SK-N-SH (cell line): ENCODE measurements around the gene TIGAR. TPM values are rescaled to one million over a fixed set of nuclear protein-coding genes. Genes with fewer than 3 reads are reported as not detected.

Experiments
- CTCF ChIA-PET: fragments of 300-600, 350-600 bp; formaldehyde crosslinking; extraction: SDS; loops from one replicate; lab custom pipeline; 2021; lab: Yijun Ruan, JAX
- POLR2A ChIA-PET: fragments of 350-600 bp; sonication (Branson Sonifier 250); formaldehyde crosslinking; extraction: SDS; loops from one replicate; lab custom pipeline; 2020; ENCODE audit warnings: antibody characterized with exemption, inconsistent platforms; lab: Yijun Ruan, JAX
- DNase-seq: peaks from one replicate; pipeline ENCODE4 v3.0.0; 2012
- H2AFZ ChIP-seq: fragments of 200-600 bp; sonication (generic); 2 replicates; pipeline ENCODE4 v1.8.1; 2016; ENCODE audit warnings: antibody characterized with exemption, mild to moderate bottlenecking, low read depth
- H3F3A ChIP-seq: fragments of 200-600 bp; sonication (generic); replicated peaks from 2 replicates; pipeline ENCODE3; 2016; ENCODE audit warnings: antibody characterized with exemption, mild to moderate bottlenecking; ENCODE audit not compliant: insufficient read depth
- H3K27ac ChIP-seq, 2 experiments: fragments of 200-500 bp in 1 of 2; fragments of 200-600 bp in 1 of 2; sonication (Bioruptor generic) in 1 of 2; sonication (generic), shearing (Covaris generic) in 1 of 2; 2 replicates each; pipeline versions ENCODE4 v1.5.1 to v1.6.1; 2014 to 2016; ENCODE audit warnings: low read depth in 2 of 2, inconsistent platforms in 1 of 2, low read length in 1 of 2, mild to moderate bottlenecking in 1 of 2, mixed read lengths in 1 of 2
- H3K27me3 ChIP-seq: fragments of 200-600 bp; sonication (generic), shearing (Covaris generic); 2 replicates; pipeline ENCODE4 v1.6.1; 2016; ENCODE audit warnings: mixed run types; ENCODE audit not compliant: insufficient read depth
- H3K36me3 ChIP-seq, 2 experiments: fragments of 200-500 bp in 1 of 2; fragments of 200-600 bp in 1 of 2; sonication (Bioruptor generic) in 1 of 2; sonication (generic) in 1 of 2; replicated peaks in 1 of 2; 2 replicates each; pipeline versions ENCODE3 to v1.5.1; 2014 to 2016; ENCODE audit warnings: low read length in 1 of 2, mild to moderate bottlenecking in 1 of 2; ENCODE audit not compliant: insufficient read depth in 2 of 2, control insufficient read depth in 1 of 2
- H3K4me1 ChIP-seq, 2 experiments: fragments of 200-500 bp in 1 of 2; fragments of 200-600 bp in 1 of 2; sonication (Bioruptor generic) in 1 of 2; sonication (generic), shearing (Covaris generic) in 1 of 2; 2 replicates each; pipeline versions ENCODE4 v1.5.1 to v1.6.1; 2014 to 2016; ENCODE audit warnings: low read depth in 1 of 2, low read length in 1 of 2, mixed run types in 1 of 2; ENCODE audit not compliant: insufficient read depth in 2 of 2, control insufficient read depth in 1 of 2
- H3K4me2 ChIP-seq: fragments of 200-600 bp; sonication (generic), shearing (Covaris generic); 2 replicates; pipeline ENCODE4 v1.6.1; 2017; ENCODE audit warnings: mixed run types
- H3K4me3 ChIP-seq, 2 experiments: fragments of 200-500 bp in 1 of 2; fragments of 200-600 bp in 1 of 2; sonication (Bioruptor generic) in 1 of 2; sonication (generic), shearing (Covaris generic) in 1 of 2; 2 replicates each; pipeline versions ENCODE4 v1.5.1 to v1.8.1; 2014 to 2016; ENCODE audit warnings: low read depth in 2 of 2, inconsistent platforms in 1 of 2, low read length in 1 of 2, mild to moderate bottlenecking in 1 of 2, mixed read lengths in 1 of 2, moderate library complexity in 1 of 2
- H3K79me2 ChIP-seq: fragments of 200-600 bp; sonication (generic); 2 replicates; pipeline ENCODE4 v1.8.1; 2017; ENCODE audit warnings: mild to moderate bottlenecking; ENCODE audit not compliant: insufficient read depth
- H3K9ac ChIP-seq: fragments of 200-600 bp; sonication (generic); 2 replicates; pipeline ENCODE4 v1.6.1; 2017; ENCODE audit warnings: mixed run types
- H3K9me2 ChIP-seq: fragments of 200-600 bp; sonication (generic); 2 replicates; pipeline ENCODE4 v1.6.1; 2017; ENCODE audit warnings: mixed run types
- H3K9me3 ChIP-seq: fragments of 200-600 bp; sonication (generic); 2 replicates; pipeline ENCODE4 v1.6.1; 2017; ENCODE audit warnings: mixed run types, mild to moderate bottlenecking, moderate library complexity
- H4K20me1 ChIP-seq: fragments of 200-600 bp; sonication (generic); 2 replicates; pipeline ENCODE4 v1.6.1; 2017; ENCODE audit warnings: mild to moderate bottlenecking, mixed run types; ENCODE audit not compliant: insufficient read depth
- CHD2 ChIP-seq: fragments of 150-350 bp; IDR thresholded peaks from 2 replicates; pipeline ENCODE4 v1.6.1; 2018; ENCODE audit warnings: low read length; ENCODE audit not compliant: partially characterized antibody
- ELF1 ChIP-seq: IDR thresholded peaks from 2 replicates; pipeline ENCODE4 v1.4.0; 2012
- EP300 ChIP-seq, 2 experiments: IDR thresholded peaks; 2 replicates each; pipeline versions ENCODE4 v1.4.0 to v1.6.1; 2012; ENCODE audit warnings: borderline replicate concordance in 1 of 2, low read depth in 1 of 2, low read length in 1 of 2
- EZH2phosphoT487 ChIP-seq: fragments of 200-600 bp; sonication (generic); IDR thresholded peaks from 2 replicates; pipeline ENCODE4 v1.6.1; 2017; ENCODE audit warnings: low read depth, mixed run types, mild to moderate bottlenecking, antibody characterized with exemption, moderate library complexity, borderline replicate concordance
- FOSL2 ChIP-seq: IDR thresholded peaks from 2 replicates; pipeline ENCODE4 v1.4.0; 2012; ENCODE audit warnings: low read depth, mild to moderate bottlenecking, moderate library complexity, borderline replicate concordance
- FOXM1 ChIP-seq: IDR thresholded peaks from 2 replicates; pipeline ENCODE4 v1.4.0; 2012; ENCODE audit warnings: low read depth, mild to moderate bottlenecking
- POLR2AphosphoS5 ChIP-seq: IDR thresholded peaks from 2 replicates; pipeline ENCODE4 v1.6.1; 2012; ENCODE audit warnings: low read depth, low read length
- RCOR1 ChIP-seq: fragments of 150-350 bp; IDR thresholded peaks from 2 replicates; pipeline ENCODE4 v1.6.1; 2017; ENCODE audit warnings: antibody characterized with exemption, low read length
- REST ChIP-seq: IDR thresholded peaks from 2 replicates; pipeline ENCODE4 v1.6.1; 2012; ENCODE audit warnings: mild to moderate bottlenecking, low read depth, low read length, moderate library complexity
- RFX5 ChIP-seq: IDR thresholded peaks from 2 replicates; pipeline ENCODE4 v1.6.1; 2012; ENCODE audit warnings: mild to moderate bottlenecking, improper control_type of control experiment, low read length
- RXRA ChIP-seq: IDR thresholded peaks from 2 replicates; pipeline ENCODE4 v1.4.0; 2012; ENCODE audit warnings: low read depth, mild to moderate bottlenecking, borderline replicate concordance
- SMC3 ChIP-seq: IDR thresholded peaks from 2 replicates; pipeline ENCODE4 v1.6.1; 2012; ENCODE audit warnings: low read depth, low read length, improper control_type of control experiment
- TCF12 ChIP-seq: IDR thresholded peaks from 2 replicates; pipeline ENCODE4 v1.4.0; 2012
- TEAD4 ChIP-seq: IDR thresholded peaks from 2 replicates; pipeline ENCODE4 v1.4.0; 2012; ENCODE audit warnings: mild to moderate bottlenecking, borderline replicate concordance; ENCODE audit not compliant: insufficient read depth
- USF2 ChIP-seq: fragments of 150-350 bp; IDR thresholded peaks from 2 replicates; pipeline ENCODE4 v1.6.1; 2017; ENCODE audit warnings: antibody characterized with exemption, low read length, low read depth, borderline replicate concordance
- YY1 ChIP-seq: IDR thresholded peaks from 2 replicates; pipeline ENCODE4 v1.4.0; 2012; ENCODE audit warnings: low read depth, mild to moderate bottlenecking
- WGBS: methylation state at CpG from one replicate; pipeline ENCODE4 v1.1.6; 2017; ENCODE audit warnings: low lambda C conversion rate; 5-methylcytosine and 5-hydroxymethylcytosine counted together
- polyA plus RNA-seq, 3 experiments: library from polyadenylated mRNA; depleted of rRNA; stranded (reverse); fragments of >200 nt; gene quantifications; 2 replicates each; pipeline ENCODE4 v1.2.3, GENCODE V29; 2012

Gene TIGAR
- polyA plus RNA-seq, 1 of the 3 experiments (the other 2 are of a cell fraction) = 8.3 TPM

- no peak overlapping the region for H3K4me3 ChIP-seq
- H4K20me1 ChIP-seq = no peaks in the 10 kb centered on the region
- no peaks in the 10 kb centered on the region for H3K36me3 ChIP-seq
- CTCF ChIA-PET = interaction anchor here (2.3 to 15.2 kb wide), 2 partner anchors 14 to 16 kb away, joined by 14 to 162 read pairs; no protein-coding TSS in a partner anchor
- WGBS = 24% methylated on average over 10 of the region's 14 CpGs
- no peak overlapping the region for H3K27ac ChIP-seq
- H3K27me3 ChIP-seq = peaks cover 98% of the 10 kb centered on the region
- H3K9me2 ChIP-seq = no peaks in the 10 kb centered on the region
- H2AFZ ChIP-seq = no peak overlapping the region
- no peaks in the 10 kb centered on the region for H3F3A ChIP-seq
- no peak for DNase-seq
- H3K79me2 ChIP-seq = no peaks in the 10 kb centered on the region
- no peak overlapping the region for H3K9ac ChIP-seq
- TF ChIP-seq EP300 (IDR thresholded peaks at IDR 0.05; ENCODE audit: borderline replicate concordance in 1 of 2, low read depth in 1 of 2, low read length in 1 of 2) = no peak
- TF ChIP-seq USF2 = no peak
- no peak for TF ChIP-seq TCF12
- no peak for TF ChIP-seq CHD2
- TF ChIP-seq YY1 = no peak
- TF ChIP-seq REST = no peak
- TF ChIP-seq TEAD4 = no peak
- TF ChIP-seq SMC3 = no peak
- no peak for TF ChIP-seq ELF1
- no peak for TF ChIP-seq FOSL2
- TF ChIP-seq FOXM1 = no peak
- no peak for TF ChIP-seq RCOR1
- TF ChIP-seq POLR2AphosphoS5 = no peak
- no peak for TF ChIP-seq RXRA
- TF ChIP-seq EZH2phosphoT487 = no peak
- no peak for TF ChIP-seq RFX5
- TF ChIP-seq, all 33 proteins: peak for 0
- no peaks in the 10 kb centered on the region for H3K4me1 ChIP-seq
- POLR2A ChIA-PET = no interaction called here
- no peak overlapping the region for H3K4me2 ChIP-seq
- H3K9me3 ChIP-seq = no peaks in the 10 kb centered on the region
These were observed 27.6 kb upstream of the TIGAR start for GRCh38 chr12:4293299-4293965.
